Right lobe of liver (tissue), 4 donors: ENCODE measurements around the gene NRIP1.

ENCODE experiments used
- POLR2A ChIP-seq: fragments of 450-650 bp; IDR thresholded peaks from one replicate; pipeline ENCODE4 v1.6.1; 2017; ENCODE audit warnings: antibody characterized with exemption, mild to moderate bottlenecking
- TF ChIP-seq, protein P1 (sequence below), 4 donors: fragments of 200-600 bp in 3 of 4; fragments of 450-650 bp in 1 of 4; IDR thresholded peaks; one replicate each; pipeline versions ENCODE4 v1.5.1 to v1.8.0; 2016 to 2022; ENCODE audit warnings: antibody characterized with exemption in 4 of 4, mild to moderate bottlenecking in 2 of 4
- donor health status: DM: no; HTN: no; CAD: no.
- donor health status: DM: no; HTN: no; CAD: no.
- donor health status: DM: no; HTN: yes; CAD: no.

DNA sequence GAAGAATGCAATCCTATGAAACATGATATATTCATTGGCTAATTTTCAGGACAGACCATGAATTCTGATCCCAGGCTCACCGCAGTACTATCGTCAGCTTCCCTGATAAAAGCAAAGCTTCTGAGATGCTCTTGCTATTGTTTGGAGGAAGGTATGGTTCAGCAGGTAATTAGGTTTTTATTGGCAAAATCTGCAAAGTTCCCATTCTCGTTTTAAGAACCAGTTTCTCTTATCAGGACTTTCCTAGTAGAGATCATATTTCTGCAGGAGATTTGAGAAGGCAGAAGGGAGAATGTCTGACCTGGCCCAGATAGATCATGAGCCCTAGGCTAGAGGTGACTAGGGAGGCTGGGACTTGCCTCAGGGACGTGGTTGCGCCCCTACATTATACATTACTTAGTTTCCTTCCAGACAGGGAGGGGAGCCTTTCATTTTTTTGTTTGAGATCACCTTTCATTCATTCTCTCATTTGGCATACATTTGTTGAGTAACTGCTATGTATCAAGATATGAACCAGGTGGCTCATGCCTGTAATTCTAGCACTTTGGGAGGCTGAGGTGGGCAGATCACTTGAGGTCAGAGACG, 108.8 kb downstream of the NRIP1 start:
- TF ChIP-seq, protein P1, sequence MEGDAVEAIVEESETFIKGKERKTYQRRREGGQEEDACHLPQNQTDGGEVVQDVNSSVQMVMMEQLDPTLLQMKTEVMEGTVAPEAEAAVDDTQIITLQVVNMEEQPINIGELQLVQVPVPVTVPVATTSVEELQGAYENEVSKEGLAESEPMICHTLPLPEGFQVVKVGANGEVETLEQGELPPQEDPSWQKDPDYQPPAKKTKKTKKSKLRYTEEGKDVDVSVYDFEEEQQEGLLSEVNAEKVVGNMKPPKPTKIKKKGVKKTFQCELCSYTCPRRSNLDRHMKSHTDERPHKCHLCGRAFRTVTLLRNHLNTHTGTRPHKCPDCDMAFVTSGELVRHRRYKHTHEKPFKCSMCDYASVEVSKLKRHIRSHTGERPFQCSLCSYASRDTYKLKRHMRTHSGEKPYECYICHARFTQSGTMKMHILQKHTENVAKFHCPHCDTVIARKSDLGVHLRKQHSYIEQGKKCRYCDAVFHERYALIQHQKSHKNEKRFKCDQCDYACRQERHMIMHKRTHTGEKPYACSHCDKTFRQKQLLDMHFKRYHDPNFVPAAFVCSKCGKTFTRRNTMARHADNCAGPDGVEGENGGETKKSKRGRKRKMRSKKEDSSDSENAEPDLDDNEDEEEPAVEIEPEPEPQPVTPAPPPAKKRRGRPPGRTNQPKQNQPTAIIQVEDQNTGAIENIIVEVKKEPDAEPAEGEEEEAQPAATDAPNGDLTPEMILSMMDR (IDR thresholded peaks at IDR 0.05): no peak
- TF ChIP-seq POLR2A: no peak
